B cell (primary cell): ENCODE measurements around the gene PKNOX2. TPM values are rescaled to one million over a fixed set of nuclear protein-coding genes. Genes with fewer than 3 reads are reported as not detected.
"Not testable (repeated sequence)": the region's sequence is repeated elsewhere in the genome, so short reads cannot be mapped to it uniquely, and the experiment has no call there.

Experiments
- ATAC-seq: fragments of 200-7000 bp; cut with Tn5 transposase; one replicate; pipeline ENCODE4 v1.10.0; 2021; ENCODE audit warnings: low read depth, mild to moderate bottlenecking, moderate number of reproducible peaks, moderate library complexity
- CTCF ChIA-PET: fragments of 350-600 bp; sonication (Branson Sonifier 250); formaldehyde crosslinking; loops from one replicate; lab custom pipeline; 2021; ENCODE audit warnings: antibody characterized with exemption, inconsistent platforms; lab: Charles Lee
- POLR2A ChIA-PET: fragments of 350-600 bp; sonication (Branson Sonifier 250); formaldehyde crosslinking; loops from one replicate; lab custom pipeline; 2021; ENCODE audit warnings: antibody characterized with exemption; lab: Charles Lee
- DNase-seq: peaks from one replicate; pipeline ENCODE4 v3.0.0; 2013
- H2AFZ ChIP-seq: 2 replicates; pipeline ENCODE4 v1.6.1; 2012; ENCODE audit warnings: mild to moderate bottlenecking, low read depth, low read length; ENCODE audit not compliant: insufficient read depth, poor library complexity, severe bottlenecking
- H3K27ac ChIP-seq, 2 donors: 1 replicate in 1 of 2; 2 replicates in 1 of 2; pipeline ENCODE4 v1.5.1; 2012 to 2013; ENCODE audit warnings: low read length in 2 of 2, mild to moderate bottlenecking in 2 of 2, moderate library complexity in 1 of 2
- H3K27me3 ChIP-seq, 4 experiments: fragments of 200-600 bp in 1 of 4; sonication (generic) in 1 of 4; replicated peaks in 1 of 4; 1 replicate in 2 of 4; 2 replicates in 2 of 4; pipeline versions ENCODE4 v1.6.1 to v1.7.0; 2013 to 2016; ENCODE audit warnings: low read length in 3 of 4, mild to moderate bottlenecking in 2 of 4, mixed read lengths in 1 of 4, moderate library complexity in 1 of 4; ENCODE audit not compliant: insufficient read depth in 4 of 4, control insufficient read depth in 3 of 4; ENCODE audit errors: control extremely low read depth in 1 of 4
- H3K36me3 ChIP-seq, 2 experiments: replicated peaks in 1 of 2; 1 replicate in 1 of 2; 2 replicates in 1 of 2; pipeline versions ENCODE4 v1.6.1 to v1.7.1; 2013; ENCODE audit warnings: low read length in 1 of 2; ENCODE audit not compliant: insufficient read depth in 2 of 2, control insufficient read depth in 1 of 2; ENCODE audit errors: control extremely low read depth in 1 of 2, extremely low read depth in 1 of 2
- H3K4me1 ChIP-seq, 2 donors: fragments of 200-600 bp in 1 of 2; sonication (generic) in 1 of 2; 1 replicate in 1 of 2; 2 replicates in 1 of 2; pipeline versions ENCODE4 v1.5.1 to v1.6.1; 2013 to 2017; ENCODE audit warnings: low read length in 2 of 2; ENCODE audit not compliant: control insufficient read depth in 2 of 2, insufficient read depth in 2 of 2
- H3K4me2 ChIP-seq: replicated peaks from 2 replicates; pipeline ENCODE3; 2012; ENCODE audit warnings: mild to moderate bottlenecking, low read depth, low read length; ENCODE audit not compliant: poor library complexity, severe bottlenecking
- H3K4me3 ChIP-seq, 5 experiments: fragments of 200-600 bp in 1 of 5; sonication (generic) in 1 of 5; 1 replicate in 3 of 5; 2 replicates in 2 of 5; pipeline versions ENCODE4 v1.5.1 to v1.7.0; 2011 to 2016; ENCODE audit warnings: low read length in 4 of 5, mild to moderate bottlenecking in 4 of 5, low read depth in 2 of 5, control low read depth in 1 of 5, moderate library complexity in 1 of 5; ENCODE audit not compliant: insufficient read depth in 1 of 5; ENCODE audit errors: control extremely low read depth in 1 of 5, extremely low read depth in 1 of 5
- H3K79me2 ChIP-seq: fragments of 200-600 bp; sonication (generic); one replicate; pipeline ENCODE4 v1.6.0; 2016; ENCODE audit warnings: low read length; ENCODE audit not compliant: control insufficient read depth, insufficient read depth
- H3K9ac ChIP-seq: fragments of 200-600 bp; sonication (generic); 2 replicates; pipeline ENCODE4 v1.6.1; 2017; ENCODE audit warnings: mild to moderate bottlenecking, low read length, moderate library complexity
- H3K9me3 ChIP-seq, 3 donors: one replicate each; pipeline versions ENCODE4 v1.6.1 to v1.7.1; 2013; ENCODE audit warnings: low read length in 2 of 3; ENCODE audit not compliant: control insufficient read depth in 2 of 3, insufficient read depth in 1 of 3; ENCODE audit errors: control extremely low read depth in 1 of 3
- H4K20me1 ChIP-seq: 2 replicates; pipeline ENCODE4 v1.6.0; 2012; ENCODE audit warnings: mild to moderate bottlenecking, low read length; ENCODE audit not compliant: insufficient read depth, control insufficient read depth, poor library complexity, severe bottlenecking
- H3K27ac Mint-ChIP-seq: one replicate; pipeline ENCODE4 v1.8.0; 2021; ENCODE audit warnings: mixed read lengths
- H3K27me3 Mint-ChIP-seq: one replicate; pipeline ENCODE4 v1.8.0; 2021; ENCODE audit warnings: mixed read lengths
- H3K4me1 Mint-ChIP-seq: one replicate; pipeline ENCODE4 v1.8.0; 2021; ENCODE audit warnings: mixed read lengths
- H3K4me3 Mint-ChIP-seq: one replicate; pipeline ENCODE4 v1.8.0; 2021; ENCODE audit warnings: mixed read lengths
- H3K9me3 Mint-ChIP-seq: one replicate; pipeline ENCODE4 v1.8.0; 2022; ENCODE audit warnings: mixed read lengths; ENCODE audit not compliant: insufficient read depth
- CTCF ChIP-seq: fragments of 200-600 bp; IDR thresholded peaks from one replicate; pipeline ENCODE4 v1.8.0; 2022; ENCODE audit warnings: antibody characterized with exemption, mild to moderate bottlenecking
- EZH2 ChIP-seq: IDR thresholded peaks from 2 replicates; pipeline ENCODE4 v1.6.1; 2012; ENCODE audit warnings: borderline replicate concordance, low read depth, mild to moderate bottlenecking, moderate library complexity, low read length; ENCODE audit not compliant: insufficient read depth, poor library complexity, severe bottlenecking
- WGBS: methylation state at CpG from one replicate; pipeline ENCODE4 v1.1.5; 2013; ENCODE audit warnings: missing lambda C conversion rate; ENCODE audit not compliant: insufficient coverage; 5-methylcytosine and 5-hydroxymethylcytosine counted together
- intact Hi-C: fragments of 100-400 bp; cut with micrococcal nuclease; formaldehyde crosslinking; loops from one replicate; pipeline ENCODE4 v1.10.0; 2022
- polyA plus RNA-seq: library from polyadenylated mRNA; depleted of rRNA; stranded (reverse); fragments of >200 nt; gene quantifications from 2 replicates; pipeline ENCODE4 v1.2.3, GENCODE V29; 2012
- total RNA-seq, 2 donors: library from RNA; stranded (reverse); fragments of 120-200 nt in 1 of 2; gene quantifications; 1 replicate in 1 of 2; 2 replicates in 1 of 2; pipeline versions ENCODE4 v1.2.3 to v1.2.4, GENCODE V29; 2013 to 2022

PKNOX2 gene
- total and polyA plus RNA-seq, 2 donors (not counting 1 experiment from before 2014, with no cell fraction given) = not detected

GRCh38 chr11:125221461-125221860 is 56.9 kb downstream of the PKNOX2 start:
- H3K9me3 Mint-ChIP-seq = no peaks in the 10 kb centered on the region
- no peak for TF ChIP-seq CTCF
- no peak for TF ChIP-seq EZH2
- ChIA-PET POLR2A (no interaction called here), CTCF (no interaction called here)
- no peak overlapping the region for H3K27ac ChIP-seq
- ATAC-seq (no peak), DNase-seq (no peak)
- no peaks in the 10 kb centered on the region for H3K9me3 ChIP-seq
- no CpG with 5 or more reads among the region's 10 CpGs for WGBS
- no peaks in the 10 kb centered on the region for H4K20me1 ChIP-seq
- H3K4me3 ChIP-seq = no peak overlapping the region
- no peak overlapping the region for H3K27ac Mint-ChIP-seq
- H3K4me1 Mint-ChIP-seq = no peaks in the 10 kb centered on the region
- intact Hi-C loops = no loop called here
- H3K4me2 ChIP-seq = no peak overlapping the region
- H3K27me3 Mint-ChIP-seq = peaks cover 22% of the 10 kb centered on the region
- H2AFZ ChIP-seq = no peak overlapping the region
- no peaks in the 10 kb centered on the region for H3K27me3 ChIP-seq
- H3K4me1 ChIP-seq = no peaks in the 10 kb centered on the region
- no peaks in the 10 kb centered on the region for H3K79me2 ChIP-seq
- no peak overlapping the region for H3K4me3 Mint-ChIP-seq
- no peaks in the 10 kb centered on the region for H3K36me3 ChIP-seq
- no peak overlapping the region for H3K9ac ChIP-seq

- Histone ChIP-seq H2AFZ (no peak overlapping the region), H3K9me3 (no peaks in the 10 kb centered on the region), H3K4me1 (no peaks in the 10 kb centered on the region), H3K79me2 (no peaks in the 10 kb centered on the region), H3K27ac (no peak overlapping the region), H3K36me3 (no peaks in the 10 kb centered on the region), H3K4me3 (no peak overlapping the region), H3K4me2 (no peak overlapping the region), H3K27me3 (no peaks in the 10 kb centered on the region), H4K20me1 (no peaks in the 10 kb centered on the region), H3K9ac (no peak overlapping the region)
- ATAC-seq (no peak), DNase-seq (no peak)
- TF ChIP-seq CTCF (no peak), EZH2 (no peak)
- no peak overlapping the region for H3K27ac Mint-ChIP-seq
- no peaks in the 10 kb centered on the region for H3K9me3 Mint-ChIP-seq
- intact Hi-C loops = no loop called here
- ChIA-PET POLR2A (no interaction called here), CTCF (no interaction called here)
- 95% methylated on average over 3 of the region's 4 CpGs for WGBS
- no peak overlapping the region for H3K4me3 Mint-ChIP-seq
- peaks cover 18% of the 10 kb centered on the region for H3K27me3 Mint-ChIP-seq
- no peaks in the 10 kb centered on the region for H3K4me1 Mint-ChIP-seq
These were observed 57.9 kb downstream of the PKNOX2 start for GRCh38 chr11:125222494-125222893.

GRCh38 chr11:125223161-125223560 is 58.6 kb downstream of the PKNOX2 start:
- H2AFZ ChIP-seq, H3K27ac Mint-ChIP-seq, H3K9me3 ChIP-seq, H3K4me3 ChIP-seq, H3K4me2 ChIP-seq, H4K20me1 ChIP-seq, H3K27ac ChIP-seq, H3K36me3 ChIP-seq, ATAC-seq, H3K27me3 ChIP-seq, H3K4me1 ChIP-seq, H3K9ac ChIP-seq, H3K9me3 Mint-ChIP-seq, POLR2A ChIA-PET, intact Hi-C loops, H3K4me3 Mint-ChIP-seq, DNase-seq, H3K4me1 Mint-ChIP-seq, H3K79me2 ChIP-seq: not testable (repeated sequence)
- H3K27me3 Mint-ChIP-seq = peaks cover 18% of the 10 kb centered on the region
- CTCF ChIA-PET = interaction anchor here (0.8 to 0.9 kb wide), 2 partner anchors 31 to 157 kb away, joined by 3 read pairs; no protein-coding TSS in a partner anchor
- WGBS = 80% methylated on average over 5 of the region's 6 CpGs
